A549 treated with AZD9567 at 1 μM for 4 hours (cell line): ENCODE measurements around the gene TUBGCP2. TPM values are rescaled to one million over a fixed set of nuclear protein-coding genes. Genes with fewer than 3 reads are reported as not detected.

Experiments
- total RNA-seq: library from RNA; stranded (reverse); fragments of 200-300 nt; extraction: Qiagen RNA extraction; gene quantifications from 5 replicates; pipeline ENCODE4 v1.2.3, GENCODE V29; 2022; ENCODE audit not compliant: insufficient read depth

TUBGCP2 gene, protein sequence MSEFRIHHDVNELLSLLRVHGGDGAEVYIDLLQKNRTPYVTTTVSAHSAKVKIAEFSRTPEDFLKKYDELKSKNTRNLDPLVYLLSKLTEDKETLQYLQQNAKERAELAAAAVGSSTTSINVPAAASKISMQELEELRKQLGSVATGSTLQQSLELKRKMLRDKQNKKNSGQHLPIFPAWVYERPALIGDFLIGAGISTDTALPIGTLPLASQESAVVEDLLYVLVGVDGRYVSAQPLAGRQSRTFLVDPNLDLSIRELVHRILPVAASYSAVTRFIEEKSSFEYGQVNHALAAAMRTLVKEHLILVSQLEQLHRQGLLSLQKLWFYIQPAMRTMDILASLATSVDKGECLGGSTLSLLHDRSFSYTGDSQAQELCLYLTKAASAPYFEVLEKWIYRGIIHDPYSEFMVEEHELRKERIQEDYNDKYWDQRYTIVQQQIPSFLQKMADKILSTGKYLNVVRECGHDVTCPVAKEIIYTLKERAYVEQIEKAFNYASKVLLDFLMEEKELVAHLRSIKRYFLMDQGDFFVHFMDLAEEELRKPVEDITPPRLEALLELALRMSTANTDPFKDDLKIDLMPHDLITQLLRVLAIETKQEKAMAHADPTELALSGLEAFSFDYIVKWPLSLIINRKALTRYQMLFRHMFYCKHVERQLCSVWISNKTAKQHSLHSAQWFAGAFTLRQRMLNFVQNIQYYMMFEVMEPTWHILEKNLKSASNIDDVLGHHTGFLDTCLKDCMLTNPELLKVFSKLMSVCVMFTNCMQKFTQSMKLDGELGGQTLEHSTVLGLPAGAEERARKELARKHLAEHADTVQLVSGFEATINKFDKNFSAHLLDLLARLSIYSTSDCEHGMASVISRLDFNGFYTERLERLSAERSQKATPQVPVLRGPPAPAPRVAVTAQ
- total RNA-seq = 38.0 to 58.2 TPM (median 42.4 TPM) in 5 replicates

DNA sequence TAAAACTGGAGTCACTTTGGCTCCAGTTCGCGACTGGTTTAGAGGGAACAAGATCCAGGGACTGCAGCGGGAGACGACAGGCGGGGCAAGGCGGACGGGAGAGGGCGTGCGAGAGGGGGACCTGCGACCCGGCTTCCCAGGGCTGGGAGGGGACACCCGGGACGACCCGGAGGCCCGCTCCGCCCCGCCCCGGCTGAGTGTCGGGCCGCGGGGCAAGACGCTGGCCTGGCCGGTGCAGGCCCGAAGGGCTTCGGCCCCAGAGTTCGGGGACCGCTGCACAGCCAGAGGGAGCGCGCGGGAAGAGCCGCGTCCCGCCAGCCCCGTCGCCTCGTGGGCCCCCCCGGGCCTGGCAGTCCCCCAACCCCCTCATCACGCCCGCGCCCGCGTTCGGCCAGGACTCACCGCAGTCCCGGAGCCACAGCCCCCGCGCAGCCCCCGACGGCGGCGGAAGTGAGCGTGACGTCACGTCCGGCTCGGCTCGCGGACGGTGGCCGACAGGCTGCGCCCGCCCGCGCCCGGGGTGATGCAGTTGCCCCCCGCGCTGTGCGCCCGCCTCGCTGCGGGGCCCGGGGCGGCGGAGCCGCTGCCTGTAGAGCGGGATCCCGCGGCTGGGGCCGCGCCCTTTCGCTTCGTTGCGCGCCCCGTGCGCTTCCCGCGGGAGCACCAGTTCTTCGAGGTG lies at the start of gene TUBGCP2, which contains the start of gene ZNF511:
TSS of gene TUBGCP2 (minus strand) at position 452 of the 679 bp plus-strand sequence. CDS start 5,931 bp downstream, outside the sequence.
TSS of gene ZNF511 (plus strand) at position 494 of the 679 bp plus-strand sequence. CDS start at position 524, 30 bp downstream.

DNA sequence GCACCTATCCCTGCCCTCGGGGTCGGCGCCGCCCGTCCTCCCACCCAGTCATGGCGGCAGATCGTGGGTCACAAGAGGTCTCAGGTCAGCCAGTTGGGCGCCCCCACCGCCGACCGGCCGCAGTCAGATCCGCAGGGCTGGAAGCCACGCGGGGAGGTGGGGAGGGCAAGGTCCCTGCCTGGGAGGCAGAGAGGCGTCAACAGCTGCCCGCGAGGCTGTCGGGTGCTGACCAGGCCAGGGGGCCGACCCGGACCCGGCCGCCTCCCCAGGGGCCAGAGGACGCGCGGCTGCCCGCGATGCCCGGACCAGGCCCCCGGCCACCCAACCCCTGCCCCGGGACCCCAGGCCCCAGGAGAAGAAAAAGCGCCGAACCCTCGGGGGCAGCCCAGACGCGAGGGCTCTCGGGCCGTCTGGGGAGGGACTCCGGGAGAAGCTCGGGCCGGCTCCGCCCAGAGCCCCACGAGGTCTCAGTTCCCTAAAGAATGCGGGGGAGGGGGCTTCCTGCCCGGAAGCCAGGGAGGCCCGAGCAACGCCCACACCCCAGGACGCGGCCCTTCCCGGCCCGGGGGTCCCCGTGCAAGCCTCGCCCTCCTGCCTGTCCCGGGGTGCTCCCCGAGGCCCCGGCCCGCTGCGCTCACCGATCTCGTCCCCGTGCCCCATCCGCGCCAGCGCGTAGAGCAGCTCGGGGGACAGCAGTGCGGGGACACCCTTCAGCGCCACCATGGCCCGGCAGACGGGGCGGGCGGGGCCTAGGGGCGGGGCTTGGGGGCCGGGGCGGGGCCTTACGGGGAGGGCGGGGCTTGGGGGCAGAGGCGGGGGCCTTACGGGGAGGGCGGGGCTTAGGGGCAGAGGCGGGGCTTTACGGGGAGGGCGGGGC lies 48.9 kb upstream of the TUBGCP2 start, which contains the start of gene FUOM:
TSS of gene FUOM (minus strand) at position 735 of the 877 bp plus-strand sequence. CDS start at position 723, 12 bp downstream.

DNA sequence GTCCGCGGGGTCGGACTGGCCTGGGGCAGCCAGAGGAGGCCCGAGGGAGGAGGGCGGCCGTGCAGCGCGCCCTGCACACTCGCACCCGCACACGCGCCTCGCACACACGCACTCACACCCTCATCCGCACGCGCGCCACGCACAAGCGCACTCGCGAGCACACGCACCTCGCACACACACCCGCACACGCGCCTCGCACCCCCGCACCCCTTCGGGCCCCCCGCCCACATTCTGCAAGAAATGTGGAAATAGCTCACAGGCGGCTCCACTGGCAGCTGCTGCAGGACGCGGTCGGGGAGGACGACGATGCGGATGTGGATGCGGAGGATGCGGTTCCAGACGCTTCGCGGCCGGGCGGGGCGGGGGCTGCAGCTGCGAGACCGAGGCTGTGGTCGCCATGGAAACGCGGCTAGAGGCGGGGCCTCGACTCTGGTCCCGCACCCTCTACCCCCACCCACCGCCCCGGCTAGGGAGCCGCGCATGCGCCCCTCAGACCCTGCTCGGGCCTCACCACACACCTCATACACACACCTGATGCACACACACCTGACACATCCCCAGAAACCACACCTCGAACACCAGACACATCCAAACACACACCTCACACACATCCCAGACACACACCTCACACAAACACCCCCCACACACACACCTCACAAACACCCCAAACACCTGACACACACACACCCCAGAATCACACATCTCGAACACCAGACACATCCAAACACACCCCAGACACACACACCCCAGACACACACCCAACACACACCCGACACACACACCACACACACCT lies 28.1 kb upstream of the TUBGCP2 start, which contains the start of gene CALY:
TSS of gene CALY (minus strand) at position 320 of the 793 bp plus-strand sequence. CDS start 7,907 bp downstream, outside the sequence.

DNA sequence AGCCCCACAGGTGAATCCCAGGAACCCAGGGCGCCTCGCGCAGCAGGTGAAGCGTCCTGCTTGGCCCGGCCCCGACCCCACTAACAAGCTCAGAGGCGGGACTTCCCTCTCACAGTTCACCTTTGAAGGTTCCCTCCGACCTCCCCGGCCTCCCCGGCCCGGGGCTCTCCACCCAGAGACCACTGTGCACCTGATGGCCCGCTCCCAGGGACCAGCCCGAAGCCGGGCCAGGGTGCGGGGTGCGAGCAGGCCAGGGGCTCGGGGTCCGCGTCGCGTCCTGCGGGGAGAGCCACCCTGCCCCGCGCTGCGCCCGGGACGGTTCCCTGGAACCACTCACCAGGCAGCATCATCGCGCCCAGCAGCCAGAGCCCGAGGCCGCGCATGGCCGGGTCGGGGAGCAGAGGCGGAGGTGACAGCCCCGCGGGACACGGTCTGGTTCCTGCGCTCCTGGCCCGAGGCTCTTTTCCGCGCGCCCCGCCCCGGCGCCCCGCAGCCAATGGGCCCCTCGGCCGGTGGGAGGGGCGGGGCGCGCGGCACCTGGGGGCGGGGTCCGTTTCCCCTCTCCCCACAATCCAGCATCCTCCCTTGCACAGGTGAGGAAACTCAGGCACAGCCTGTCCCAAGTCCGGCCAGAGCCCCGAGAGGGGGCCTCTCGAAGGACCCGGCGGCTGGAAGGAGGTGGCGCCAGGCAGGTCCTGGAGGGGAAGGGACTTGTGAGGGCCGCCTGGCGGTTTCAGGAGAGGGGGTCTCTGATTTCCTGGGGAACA lies 32.1 kb downstream of the TUBGCP2 start, which contains the start of gene ADAM8:
TSS of gene ADAM8 (minus strand) at position 434 of the 767 bp plus-strand sequence. CDS start at position 383, 51 bp downstream.

DNA sequence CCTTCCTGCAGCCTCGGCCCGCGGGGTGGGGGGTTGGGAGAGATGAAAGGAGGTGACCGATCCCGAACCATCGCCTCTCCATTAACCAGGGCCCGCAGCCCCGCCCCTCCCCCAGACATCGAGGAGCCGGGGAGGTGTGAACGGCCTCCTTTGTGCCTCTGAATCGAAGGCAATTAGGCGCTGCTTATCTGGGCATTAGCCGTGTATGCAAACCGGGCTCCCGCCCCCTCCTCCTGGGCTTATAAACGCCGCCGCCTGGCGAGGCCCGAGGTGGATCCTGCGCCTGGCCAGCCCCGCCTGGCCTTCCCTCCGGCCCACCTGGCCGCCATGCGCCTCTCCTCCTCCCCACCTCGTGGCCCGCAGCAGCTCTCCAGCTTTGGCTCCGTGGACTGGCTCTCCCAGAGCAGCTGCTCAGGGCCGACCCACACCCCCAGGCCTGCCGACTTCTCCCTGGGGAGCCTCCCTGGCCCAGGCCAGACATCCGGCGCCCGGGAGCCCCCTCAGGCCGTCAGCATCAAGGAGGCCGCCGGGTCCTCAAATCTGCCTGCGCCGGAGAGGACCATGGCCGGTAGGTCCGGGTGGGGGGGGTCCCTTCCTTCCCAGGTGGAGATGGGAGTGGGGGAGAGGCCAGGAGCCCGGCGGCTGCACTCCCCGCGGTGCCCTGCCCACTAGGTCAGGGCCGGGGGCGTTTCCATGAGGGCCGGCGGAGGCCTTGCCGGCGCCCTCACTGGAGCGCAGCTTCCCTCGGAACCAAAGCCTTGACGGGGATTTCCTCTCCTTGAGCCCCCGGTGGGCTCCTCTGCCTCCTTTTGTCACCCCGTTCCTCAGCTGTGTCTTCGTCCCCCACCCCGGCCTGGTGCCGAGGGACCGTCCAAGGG lies 70.8 kb downstream of the TUBGCP2 start, which contains the start of gene VENTX:
TSS of gene VENTX (plus strand) at position 268 of the 878 bp plus-strand sequence. CDS start at position 328, 60 bp downstream.

DNA sequence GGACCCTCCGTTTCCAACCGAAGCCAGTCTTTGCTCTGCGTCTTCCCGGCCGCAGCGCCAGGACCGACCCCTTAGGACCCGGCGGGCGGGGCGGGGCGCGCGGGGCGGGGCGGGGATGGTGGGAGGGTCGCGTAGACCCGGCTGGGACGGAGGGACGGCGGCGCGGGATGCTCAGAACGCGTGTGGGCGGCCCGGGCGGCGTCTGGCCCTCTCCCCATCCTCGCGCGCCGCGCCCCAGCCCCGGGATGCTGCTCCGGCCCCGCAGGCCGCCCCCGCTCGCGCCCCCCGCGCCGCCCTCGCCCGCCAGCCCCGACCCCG lies 78.7 kb downstream of the TUBGCP2 start, which contains the start of gene UTF1:
TSS of gene UTF1 (plus strand) at position 174 of the 318 bp plus-strand sequence. CDS start at position 246, 72 bp downstream.

Other genes with a start within 250 kb of the TUBGCP2 start
- 0.12 to 0.17 TPM (median 0.14 TPM) in 4 of 5 replicates, not detected in the other for gene ADGRA1, start 220.9 kb downstream of the TUBGCP2 start, total RNA-seq
- gene KNDC1, start 148.7 kb downstream of the TUBGCP2 start, total RNA-seq = 0.81 to 1.9 TPM (median 1.1 TPM) in 4 of 5 replicates, not detected in the other
- 0.09 TPM in 1 of 5 replicates, not detected in the others for gene UTF1, start 78.7 kb downstream of the TUBGCP2 start, total RNA-seq
- not detected in 5 replicates for gene VENTX, start 71.0 kb downstream of the TUBGCP2 start, total RNA-seq
- gene ADAM8, start 32.0 kb downstream of the TUBGCP2 start, total RNA-seq = 1.4 to 4.7 TPM (median 3.2 TPM) in 5 replicates
- 60.6 to 74.7 TPM (median 73.4 TPM) in 5 replicates for gene ZNF511, start within 50 bp of the TUBGCP2 start, total RNA-seq
- gene CALY, start 28.0 kb upstream of the TUBGCP2 start, total RNA-seq = 0.49 to 0.70 TPM (median 0.67 TPM) in 4 of 5 replicates, not detected in the other
- 0.10 TPM in 1 of 5 replicates, not detected in the others for gene PRAP1, start 38.5 kb upstream of the TUBGCP2 start, total RNA-seq
- gene FUOM, start 49.1 kb upstream of the TUBGCP2 start, total RNA-seq = 13.0 to 17.6 TPM (median 15.4 TPM) in 5 replicates
- gene ECHS1, start 64.5 kb upstream of the TUBGCP2 start, total RNA-seq = 132 to 164 TPM (median 150 TPM) in 5 replicates
- 1.8 to 5.0 TPM (median 2.2 TPM) in 5 replicates for gene PAOX, start 70.4 kb upstream of the TUBGCP2 start, total RNA-seq
- 46.6 to 58.9 TPM (median 58.0 TPM) in 5 replicates for gene MTG1, start 85.3 kb upstream of the TUBGCP2 start, total RNA-seq
- gene SPRN, start 115.8 kb upstream of the TUBGCP2 start, total RNA-seq = 0.22 to 0.34 TPM (median 0.24 TPM) in 4 of 5 replicates, not detected in the other
- 0.21 to 0.30 TPM (median 0.22 TPM) in 4 of 5 replicates, not detected in the other for gene SCART1, start 145.1 kb upstream of the TUBGCP2 start, total RNA-seq
- gene CYP2E1, start 218.5 kb upstream of the TUBGCP2 start, total RNA-seq = 0.09 to 0.26 TPM (median 0.18 TPM) in 4 of 5 replicates, not detected in the other